ENCODE measurements around the gene TRAF1.
A peak's percentile ranks its signal among the peaks of the same experiment; 100 is the strongest.

TRAF1 gene

GRCh38 chr9:120864719-120865118, 61.9 kb downstream of the TRAF1 start:
- no peak overlapping the region for H3K4me3 ChIP-seq
- no peak overlapping the region for H3K27ac ChIP-seq

GRCh38 chr9:120863833-120864232, 62.8 kb downstream of the TRAF1 start:
- no peak overlapping the region for H3K27ac ChIP-seq
- H3K4me3 ChIP-seq, result no peak overlapping the region

- H3K27ac ChIP-seq, result no peak overlapping the region
Measured at GRCh38 chr9:120862452-120862851, 64.1 kb downstream of the TRAF1 start.

GRCh38 chr9:120861935-120862334, 64.7 kb downstream of the TRAF1 start:
- Histone ChIP-seq H3K27ac (peak overlapping the region in 1 of 21 experiments; percentile 5), H3K4me3 (no peak overlapping the region)

More at GRCh38 chr9:120862452-120862851, 64.1 kb downstream of the TRAF1 start:
- no peak overlapping the region for H3K4me3 ChIP-seq

- Histone ChIP-seq H3K4me3 (no peak overlapping the region), H3K27ac (no peak overlapping the region)
Measured at GRCh38 chr9:120860083-120860482, 66.5 kb downstream of the TRAF1 start.

GRCh38 chr9:120859361-120859760, 67.2 kb downstream of the TRAF1 start:
- no peak overlapping the region for H3K4me3 ChIP-seq
- no peak overlapping the region for H3K27ac ChIP-seq

GRCh38 chr9:120857902-120858301, 68.7 kb downstream of the TRAF1 start:
- Histone ChIP-seq H3K27ac (no peak overlapping the region), H3K4me3 (no peak overlapping the region)

- H3K27ac ChIP-seq, result peak overlapping the region in 3 of 21 experiments; percentile 1 to 8 (median 6)
- no peak overlapping the region for H3K4me3 ChIP-seq
Measured at GRCh38 chr9:120857481-120857880, 69.1 kb downstream of the TRAF1 start.

GRCh38 chr9:120856700-120857099, 69.9 kb downstream of the TRAF1 start:
- H3K4me3 ChIP-seq, result no peak overlapping the region
- H3K27ac ChIP-seq, result peak overlapping the region in 2 of 21 experiments; percentile 1 to 14

GRCh38 chr9:120855827-120856670, 70.5 kb downstream of the TRAF1 start:
- H3K27ac ChIP-seq, result peak overlapping the region in 4 of 21 experiments; percentile 1 to 29 (median 16)
- H3K4me3 ChIP-seq, result no peak overlapping the region

- Histone ChIP-seq H3K27ac (no peak overlapping the region), H3K4me3 (no peak overlapping the region)
Measured at GRCh38 chr9:120854596-120855327, 71.8 kb downstream of the TRAF1 start.

GRCh38 chr9:120853198-120853597, 73.4 kb downstream of the TRAF1 start:
- H3K4me3 ChIP-seq, result no peak overlapping the region

More at GRCh38 chr9:120853198-120853597, 73.4 kb downstream of the TRAF1 start:
- no peak overlapping the region for H3K27ac ChIP-seq

Data from skin epidermis (tissue), 12 donors.